Endodermal cell (in vitro differentiated cells): Measurements from ENCODE around the gene ZDHHC18. TPM values are rescaled to one million over a fixed set of nuclear protein-coding genes. Genes with fewer than 3 reads are reported as not detected.

Experiments
- DNase-seq: peaks from one replicate; pipeline ENCODE4 v3.0.0-alpha.2; 2017
- H3K27ac ChIP-seq: 2 replicates; pipeline ENCODE4 v1.5.1; 2013; ENCODE audit warnings: mild to moderate bottlenecking, low read depth, low read length, moderate library complexity
- H3K27me3 ChIP-seq: 2 replicates; pipeline ENCODE4 v1.6.1; 2013; ENCODE audit warnings: mild to moderate bottlenecking, low read length, moderate library complexity; ENCODE audit not compliant: insufficient read depth, control insufficient read depth, poor library complexity, severe bottlenecking
- H3K36me3 ChIP-seq: 2 replicates; pipeline ENCODE4 v1.7.0; 2013; ENCODE audit warnings: mild to moderate bottlenecking, low read length, moderate library complexity; ENCODE audit not compliant: control insufficient read depth, insufficient read depth
- H3K4me1 ChIP-seq: one replicate; pipeline ENCODE4 v1.7.0; 2013; ENCODE audit warnings: low read length; ENCODE audit not compliant: control insufficient read depth, insufficient read depth
- H3K4me3 ChIP-seq: 2 replicates; pipeline ENCODE4 v1.5.1; 2013; ENCODE audit warnings: mild to moderate bottlenecking, low read length, moderate library complexity
- H3K9ac ChIP-seq: 2 replicates; pipeline ENCODE4 v1.6.1; 2013; ENCODE audit warnings: mild to moderate bottlenecking, low read length, moderate library complexity; ENCODE audit not compliant: poor library complexity, severe bottlenecking; ENCODE audit errors: extremely low read depth
- H3K9me3 ChIP-seq: 2 replicates; pipeline ENCODE4 v1.6.1; 2013; ENCODE audit warnings: mild to moderate bottlenecking, low read length, moderate library complexity; ENCODE audit not compliant: control insufficient read depth
- H3K27ac Mint-ChIP-seq: 2 replicates; pipeline ENCODE4 v1.8.0; 2020; ENCODE audit warnings: mixed read lengths
- H3K27me3 Mint-ChIP-seq: 2 replicates; pipeline ENCODE4 v1.8.0; 2021; ENCODE audit warnings: mild to moderate bottlenecking, mixed read lengths; ENCODE audit not compliant: insufficient read depth
- H3K36me3 Mint-ChIP-seq: 2 replicates; pipeline ENCODE4 v1.8.0; 2020; ENCODE audit warnings: low read depth, mixed read lengths
- H3K4me1 Mint-ChIP-seq: 2 replicates; pipeline ENCODE4 v1.8.0; 2020; ENCODE audit warnings: mixed read lengths
- H3K4me3 Mint-ChIP-seq: 2 replicates; pipeline ENCODE4 v1.8.0; 2020; ENCODE audit warnings: mild to moderate bottlenecking, moderate library complexity, mixed read lengths
- H3K9me3 Mint-ChIP-seq: 2 replicates; pipeline ENCODE4 v1.8.0; 2020; ENCODE audit warnings: mild to moderate bottlenecking, mixed read lengths
- WGBS, 2 experiments: methylation state at CpG; one replicate each; pipeline versions ENCODE4 v1.1.5 to v1.1.7; 2013; ENCODE audit warnings: missing lambda C conversion rate in 2 of 2, mixed read lengths in 1 of 2; ENCODE audit not compliant: insufficient coverage in 1 of 2, insufficient read length in 1 of 2; 5-methylcytosine and 5-hydroxymethylcytosine counted together
- total RNA-seq, 2 donors: library from RNA; stranded (reverse); fragmentation: NEBNext Ultra II Directional in 1 of 2; extraction: Animal tissue kit (Norgen Biotek cat#: 25700) in 1 of 2; gene quantifications; 2 replicates in 1 of 2; 3 replicates in 1 of 2; pipeline ENCODE4 v1.2.1, GENCODE V29; 2021
- TF ChIP-seq, protein P1 (sequence below): fragments of 200-600 bp; sonication (generic); conservative IDR thresholded peaks from 2 replicates; pipeline ENCODE4 v1.5.0; 2021; ENCODE audit warnings: antibody characterized with exemption, mild to moderate bottlenecking

Gene ZDHHC18
- total RNA-seq, 2 donors from 2014 or later: 39.7 to 42.4 TPM

DNA sequence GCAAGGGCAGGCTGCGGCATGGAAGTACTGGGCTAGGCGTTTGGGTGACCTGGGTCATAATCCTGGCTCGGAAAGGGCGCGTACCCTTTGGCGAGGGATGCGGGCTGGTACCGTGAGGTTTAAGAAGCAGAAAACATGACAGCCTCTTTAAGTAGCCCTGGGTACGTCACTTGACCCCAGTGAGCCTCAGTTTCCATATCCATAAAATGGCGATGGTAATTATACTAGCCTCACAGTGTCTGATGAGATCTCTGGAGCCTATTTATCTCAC, 38.0 kb upstream of the ZDHHC18 start:
- no peaks in the 10 kb centered on the region for H3K9me3 Mint-ChIP-seq
- no peaks in the 10 kb centered on the region for H3K27me3 Mint-ChIP-seq

DNA sequence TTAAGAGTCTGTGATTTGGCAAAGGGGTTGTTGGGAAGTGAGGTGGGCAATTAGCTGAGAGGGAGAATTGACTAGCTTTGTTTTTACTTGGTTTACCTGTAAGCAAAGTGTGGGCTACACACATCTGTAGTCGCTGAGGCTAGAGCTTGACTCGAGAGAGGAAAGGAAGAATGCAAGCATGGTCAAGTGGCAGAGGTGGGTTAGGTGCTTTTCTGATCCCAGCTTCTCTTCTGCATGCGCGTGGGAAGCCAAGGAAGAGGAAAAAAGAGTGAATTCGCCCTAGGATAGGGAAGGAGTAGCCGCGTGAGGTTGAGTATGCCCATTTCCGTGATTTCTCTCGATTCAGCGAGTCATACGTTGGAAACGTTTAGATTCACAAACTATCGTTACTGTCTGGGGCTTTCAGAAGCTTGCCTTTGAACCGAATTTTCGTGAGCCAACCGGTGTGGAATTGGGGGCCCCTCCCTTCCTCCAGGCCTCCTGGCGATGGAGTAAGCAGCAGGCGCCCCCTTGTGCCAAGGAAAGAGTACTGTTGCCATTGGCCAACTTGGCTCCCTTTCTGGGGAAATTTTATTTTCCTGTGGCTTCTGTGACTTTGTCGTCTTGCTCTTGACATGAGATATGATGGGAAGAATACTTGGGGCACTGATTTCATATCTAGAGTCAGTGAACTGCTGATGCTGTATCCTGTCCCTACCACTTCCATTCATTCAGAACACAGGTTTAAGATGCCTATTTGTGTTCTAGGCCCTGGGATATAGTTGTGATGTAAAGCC, 37.5 kb upstream of the ZDHHC18 start:
- TF ChIP-seq, protein P1, sequence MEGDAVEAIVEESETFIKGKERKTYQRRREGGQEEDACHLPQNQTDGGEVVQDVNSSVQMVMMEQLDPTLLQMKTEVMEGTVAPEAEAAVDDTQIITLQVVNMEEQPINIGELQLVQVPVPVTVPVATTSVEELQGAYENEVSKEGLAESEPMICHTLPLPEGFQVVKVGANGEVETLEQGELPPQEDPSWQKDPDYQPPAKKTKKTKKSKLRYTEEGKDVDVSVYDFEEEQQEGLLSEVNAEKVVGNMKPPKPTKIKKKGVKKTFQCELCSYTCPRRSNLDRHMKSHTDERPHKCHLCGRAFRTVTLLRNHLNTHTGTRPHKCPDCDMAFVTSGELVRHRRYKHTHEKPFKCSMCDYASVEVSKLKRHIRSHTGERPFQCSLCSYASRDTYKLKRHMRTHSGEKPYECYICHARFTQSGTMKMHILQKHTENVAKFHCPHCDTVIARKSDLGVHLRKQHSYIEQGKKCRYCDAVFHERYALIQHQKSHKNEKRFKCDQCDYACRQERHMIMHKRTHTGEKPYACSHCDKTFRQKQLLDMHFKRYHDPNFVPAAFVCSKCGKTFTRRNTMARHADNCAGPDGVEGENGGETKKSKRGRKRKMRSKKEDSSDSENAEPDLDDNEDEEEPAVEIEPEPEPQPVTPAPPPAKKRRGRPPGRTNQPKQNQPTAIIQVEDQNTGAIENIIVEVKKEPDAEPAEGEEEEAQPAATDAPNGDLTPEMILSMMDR: peak; percentile 98
- peaks cover 60% of the 10 kb centered on the region for H3K4me1 Mint-ChIP-seq
- Histone ChIP-seq H3K27ac (no peak overlapping the region), H3K9me3 (no peaks in the 10 kb centered on the region), H3K4me1 (peaks cover 32% of the 10 kb centered on the region), H3K27me3 (no peaks in the 10 kb centered on the region), H3K4me3 (peak overlapping the region; percentile 88), H3K9ac (peak overlapping the region; percentile 63), H3K36me3 (peaks cover 2% of the 10 kb centered on the region)
- peak; percentile 91 for DNase-seq
- H3K9me3 Mint-ChIP-seq: no peaks in the 10 kb centered on the region
- peak overlapping the region; percentile 79 for H3K4me3 Mint-ChIP-seq
- peak overlapping the region; percentile 84 for H3K27ac Mint-ChIP-seq
- peaks cover 5% of the 10 kb centered on the region for H3K36me3 Mint-ChIP-seq
- WGBS, 2 experiments: 13 to 18% methylated on average over 17 to 19 of the region's 19 CpGs
- H3K27me3 Mint-ChIP-seq: no peaks in the 10 kb centered on the region

More for the DNA sequence above, 38.0 kb upstream of the ZDHHC18 start:
- Histone ChIP-seq H3K4me3 (peak overlapping the region; percentile 88), H3K27me3 (no peaks in the 10 kb centered on the region), H3K27ac (peak overlapping the region; percentile 88), H3K4me1 (peaks cover 37% of the 10 kb centered on the region), H3K9me3 (no peaks in the 10 kb centered on the region), H3K9ac (peak overlapping the region; percentile 63), H3K36me3 (peaks cover 3% of the 10 kb centered on the region)
- Mint-ChIP-seq H3K4me1 (peaks cover 65% of the 10 kb centered on the region), H3K27ac (peak overlapping the region; percentile 84), H3K36me3 (peaks cover 2% of the 10 kb centered on the region), H3K4me3 (peak overlapping the region; percentile 79)
- DNase-seq: no peak
- TF ChIP-seq, protein P1: no peak
- 50 to 58% methylated on average over 10 of the region's 10 CpGs for WGBS, 2 experiments

DNA sequence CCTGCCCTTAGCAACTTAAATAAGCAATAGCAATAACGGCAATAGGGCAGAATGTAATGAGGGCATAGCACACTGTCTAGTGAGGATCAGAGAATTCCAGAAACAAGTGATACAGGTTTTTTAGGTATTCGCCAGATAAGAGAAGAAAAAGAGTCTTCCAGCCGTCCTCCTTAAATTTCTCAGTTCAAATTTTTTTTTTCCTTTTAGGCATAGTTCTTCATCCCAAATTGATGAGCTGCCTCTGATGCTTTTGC, 36.9 kb upstream of the ZDHHC18 start:
- H3K9me3 ChIP-seq: no peaks in the 10 kb centered on the region
- TF ChIP-seq, protein P1: no peak
- H3K4me3 ChIP-seq: no peak overlapping the region
- H3K4me3 Mint-ChIP-seq: no peak overlapping the region
- DNase-seq: no peak
- H3K4me1 Mint-ChIP-seq: peaks cover 56% of the 10 kb centered on the region
- H3K27me3 ChIP-seq: no peaks in the 10 kb centered on the region
- no peak overlapping the region for H3K27ac ChIP-seq
- peaks cover 7% of the 10 kb centered on the region for H3K36me3 ChIP-seq
- H3K27ac Mint-ChIP-seq: no peak overlapping the region
- H3K9ac ChIP-seq: no peak overlapping the region
- no peaks in the 10 kb centered on the region for H3K27me3 Mint-ChIP-seq
- H3K9me3 Mint-ChIP-seq: no peaks in the 10 kb centered on the region
- WGBS, 2 experiments: 82 to 85% methylated on average over 2 to 3 of the region's 3 CpGs
- peaks cover 10% of the 10 kb centered on the region for H3K36me3 Mint-ChIP-seq
- peaks cover 29% of the 10 kb centered on the region for H3K4me1 ChIP-seq
